ENCODE data around the gene FSTL1.
A peak's percentile ranks its signal among the peaks of the same experiment; 100 is the strongest.

The FSTL1 gene

DNA sequence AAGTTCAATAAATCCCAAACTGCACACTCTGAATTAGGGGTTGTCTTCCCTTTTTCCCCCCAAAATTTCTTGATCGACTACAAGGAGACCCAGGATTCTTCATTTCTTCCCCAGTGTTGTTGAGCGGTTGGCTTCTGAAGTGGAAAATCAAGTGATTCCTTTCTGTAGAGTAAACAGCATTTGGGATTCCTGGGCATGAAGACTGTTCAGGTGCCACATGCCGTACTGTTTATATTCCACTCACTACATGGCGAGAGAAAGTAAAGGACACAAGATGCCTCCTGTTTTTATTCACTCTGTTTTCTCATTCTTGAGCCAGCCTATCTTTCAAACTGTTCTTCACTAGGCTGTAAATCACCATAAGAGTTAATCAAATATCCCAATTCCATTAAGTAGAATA is 12.6 kb downstream of the FSTL1 start:
- no peak for DNase-seq

DNA sequence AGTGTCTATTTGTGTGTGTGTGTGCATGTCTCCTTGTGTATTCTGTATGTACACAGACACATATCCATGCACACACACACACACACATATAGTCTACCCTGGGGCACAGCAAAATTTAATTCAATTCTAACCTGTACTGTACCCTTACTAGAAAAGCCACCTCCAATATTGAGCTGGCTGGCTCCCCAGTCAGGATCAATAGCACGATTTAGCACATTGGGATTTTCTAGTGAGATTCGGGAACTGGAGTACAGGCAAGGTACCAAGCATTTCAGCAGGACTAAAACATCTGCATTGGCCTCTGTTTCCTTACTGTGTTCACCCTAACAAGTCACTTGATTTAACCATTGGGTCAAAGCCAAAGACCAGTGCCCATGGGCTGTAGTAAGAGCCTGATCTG is 13.2 kb downstream of the FSTL1 start:
- DNase-seq, result no peak

DNA sequence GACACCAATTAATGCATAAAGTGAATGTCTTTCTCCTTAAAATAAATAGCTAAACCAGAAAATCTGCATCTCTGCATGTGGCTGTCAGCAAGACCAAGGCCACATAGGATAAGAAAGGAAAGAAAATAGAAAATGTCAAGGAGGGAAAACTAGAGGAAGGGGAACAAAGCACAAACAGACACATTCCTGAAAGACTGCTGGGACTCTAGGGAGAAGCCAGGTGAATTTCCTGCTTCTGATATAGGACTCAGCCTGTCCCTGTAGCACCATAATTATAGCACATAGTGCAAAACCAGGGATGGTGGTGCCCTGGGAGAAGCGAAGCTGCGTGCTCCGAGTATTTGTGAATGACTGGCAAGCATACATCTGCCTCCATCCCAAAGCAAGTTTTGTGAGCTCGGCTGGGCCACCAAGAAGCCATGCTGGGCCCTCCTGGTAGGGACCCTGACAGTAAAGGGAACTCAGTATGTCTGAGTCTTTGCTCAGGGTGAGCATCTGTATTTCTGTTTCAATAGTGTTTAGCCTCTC is 14.2 kb downstream of the FSTL1 start:
- no peak for DNase-seq

DNA sequence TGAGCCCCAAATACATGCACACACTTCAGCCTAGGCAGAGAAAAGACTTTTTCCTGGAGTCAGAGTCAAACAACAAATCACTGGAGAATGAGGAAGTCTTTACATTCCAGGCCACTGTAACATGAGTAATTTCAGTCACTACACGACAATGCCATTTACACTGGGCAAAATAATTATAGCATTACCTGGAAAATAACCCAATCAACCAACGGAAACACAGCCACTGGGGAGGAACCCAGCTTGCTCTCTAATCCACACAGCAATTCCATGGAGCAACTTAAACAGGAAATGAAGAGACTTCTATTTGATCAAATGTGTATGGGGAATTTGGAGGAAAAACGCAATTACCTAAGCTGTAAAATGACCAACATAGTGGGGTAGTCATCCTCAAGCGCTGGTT is 15.2 kb downstream of the FSTL1 start:
- DNase-seq, result no peak

DNA sequence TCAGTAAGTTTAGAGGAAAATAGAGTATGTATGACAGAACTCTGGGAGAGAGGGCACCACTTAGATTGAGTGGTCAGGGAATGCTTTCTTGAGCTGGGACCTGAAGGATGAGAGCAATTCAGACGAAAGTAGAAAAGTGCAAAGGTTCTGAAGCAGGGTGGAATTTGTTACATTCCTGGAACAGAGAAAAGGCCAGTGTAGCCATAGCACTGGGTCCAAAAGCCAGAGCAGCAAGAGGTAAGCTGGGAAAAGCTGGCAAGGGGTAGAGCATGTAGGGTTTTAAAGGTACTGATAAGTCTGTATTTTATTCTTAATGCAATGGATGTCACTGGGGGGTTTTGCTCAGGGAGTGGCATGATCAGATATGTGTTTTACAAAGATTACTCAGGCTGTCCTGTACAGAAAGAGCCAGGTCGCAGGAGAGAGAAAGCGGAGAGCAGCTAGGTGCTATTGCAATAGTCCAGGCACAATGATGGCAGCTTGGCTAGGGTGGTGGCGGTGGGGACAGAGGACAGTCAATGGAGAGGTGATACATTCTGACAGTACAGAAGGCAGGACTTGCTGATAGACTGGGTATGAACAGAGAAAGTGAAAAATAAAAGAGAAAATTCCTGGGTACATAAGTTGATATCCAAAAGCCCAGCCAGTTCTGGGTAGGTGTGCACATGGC is 17.0 kb downstream of the FSTL1 start:
- no peak for DNase-seq

DNA sequence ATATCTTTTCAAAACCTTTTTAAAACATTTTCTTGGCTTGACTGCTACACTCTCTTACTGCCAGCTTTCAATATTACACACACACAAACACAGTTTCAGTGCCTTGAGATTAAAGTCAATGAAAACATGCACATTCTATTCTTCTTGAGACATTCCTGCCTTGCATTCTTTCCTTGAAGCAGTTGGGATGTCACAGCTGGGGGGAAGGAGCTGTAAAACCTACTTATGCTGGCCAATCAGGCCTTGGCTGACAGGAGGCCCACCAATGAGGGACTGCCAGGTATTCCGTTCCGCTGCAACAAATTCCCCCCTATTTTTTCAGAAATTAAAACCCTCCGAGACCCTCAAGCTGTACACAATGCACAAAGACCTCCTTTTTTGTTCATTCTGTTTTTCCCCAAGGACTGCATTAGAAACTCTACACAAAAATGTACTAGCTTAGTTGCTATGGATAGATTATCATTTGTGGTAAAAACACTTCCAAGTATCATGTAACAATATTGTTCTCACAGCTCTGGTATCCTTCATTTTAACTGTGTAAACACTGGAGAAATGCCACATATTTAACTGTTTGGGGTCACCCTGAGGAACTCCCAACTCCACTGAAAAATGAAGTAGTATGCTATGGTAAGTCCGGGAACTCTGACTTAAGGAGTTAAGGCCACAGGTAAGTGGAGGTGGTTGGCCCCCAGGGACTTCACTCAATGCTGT is 18.5 kb downstream of the FSTL1 start:
- no peak for DNase-seq

DNA sequence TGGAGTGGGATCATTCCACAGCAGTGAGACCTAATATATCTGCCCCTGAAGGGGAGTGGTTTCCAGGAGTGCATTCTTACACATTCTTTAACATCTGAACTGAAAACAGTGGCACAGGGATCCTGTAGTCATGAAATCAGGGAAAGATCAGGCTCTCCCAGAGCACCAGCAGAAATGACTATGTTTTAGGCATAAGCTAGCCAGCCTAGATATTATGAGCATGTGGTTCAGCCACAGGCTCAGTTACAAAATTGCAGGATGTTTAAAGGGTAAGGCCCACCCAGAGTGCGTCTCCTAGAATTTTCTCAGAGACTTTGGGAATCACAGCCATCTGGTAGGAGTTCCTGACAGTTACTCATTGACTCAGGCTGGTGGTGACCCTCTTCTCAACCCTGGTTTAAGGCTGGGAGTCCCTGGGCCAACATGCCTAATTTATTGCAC is 20.9 kb downstream of the FSTL1 start:
- DNase-seq, result no peak

DNA sequence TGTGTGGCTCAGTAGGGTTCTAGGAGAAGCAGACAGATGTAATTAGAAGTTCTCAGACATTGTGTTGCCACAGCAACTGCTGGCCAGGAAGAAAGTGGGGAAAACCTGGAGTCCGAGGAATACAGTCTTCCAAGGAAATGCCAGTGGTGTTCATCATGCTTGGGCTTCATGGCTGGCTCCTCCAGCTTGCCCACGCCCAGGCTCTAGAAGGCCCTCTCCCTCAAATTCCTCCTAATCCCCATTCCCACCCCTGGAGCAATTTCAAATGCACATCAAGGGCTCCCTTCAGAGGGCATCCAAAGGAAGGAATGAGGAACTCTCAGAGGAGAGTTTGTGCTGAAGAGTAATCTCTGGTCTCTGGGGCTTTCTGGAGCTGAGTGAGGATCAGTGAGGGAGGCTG is 21.9 kb downstream of the FSTL1 start:
- DNase-seq, result no peak

DNA sequence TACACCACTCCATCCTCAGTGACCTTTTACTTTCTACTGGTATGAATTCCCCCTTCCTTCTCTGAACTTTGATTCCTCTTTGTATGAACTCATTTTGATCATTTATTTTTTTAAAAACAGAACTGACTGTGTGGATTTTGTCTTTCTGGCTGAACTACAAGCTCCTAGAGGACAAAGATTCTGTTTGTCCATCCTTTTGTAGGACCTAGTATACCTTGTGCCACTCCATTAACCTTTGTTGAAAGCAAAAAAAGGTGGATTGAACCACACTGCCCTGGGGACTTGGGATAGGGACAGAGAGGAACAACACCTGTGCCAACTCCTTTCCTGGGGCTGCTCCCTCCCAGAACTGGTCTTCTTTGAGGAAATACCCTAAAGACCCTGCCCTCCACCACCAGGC is 23.6 kb downstream of the FSTL1 start:
- DNase-seq, result no peak

DNA sequence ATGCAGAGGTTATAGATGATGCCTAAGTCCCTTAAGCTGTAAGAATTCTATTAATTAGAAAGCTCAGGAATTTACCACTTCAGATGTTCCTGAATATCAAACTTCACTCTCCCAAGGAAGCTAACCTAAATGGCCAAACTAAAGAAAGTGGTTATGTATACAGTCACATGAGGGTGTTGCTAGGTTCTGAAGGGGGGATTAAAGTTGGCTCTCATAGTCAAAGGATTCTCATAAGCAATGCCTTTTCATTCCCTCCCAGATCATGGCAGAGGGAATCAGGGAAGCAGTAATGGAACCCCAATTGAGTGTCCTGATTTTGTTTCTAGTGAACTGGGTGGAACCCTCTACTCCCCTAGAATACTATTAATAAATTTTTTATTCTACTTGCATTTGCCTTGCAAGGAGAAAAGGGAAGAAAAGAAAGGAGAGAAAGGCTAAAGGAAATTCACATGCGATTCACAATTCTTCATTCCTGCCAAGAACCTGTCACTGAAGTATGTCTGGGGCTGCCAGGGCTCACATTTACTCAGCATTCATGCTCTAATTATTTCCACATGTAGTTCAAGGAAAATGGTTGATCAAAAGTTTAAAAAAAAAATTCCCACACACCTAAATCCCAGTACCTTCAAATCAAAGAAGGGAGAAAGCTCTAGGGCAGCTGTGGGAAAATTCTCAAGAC is 25.1 kb downstream of the FSTL1 start:
- peak in 1 of 2 donors; percentile 52 for DNase-seq

DNA sequence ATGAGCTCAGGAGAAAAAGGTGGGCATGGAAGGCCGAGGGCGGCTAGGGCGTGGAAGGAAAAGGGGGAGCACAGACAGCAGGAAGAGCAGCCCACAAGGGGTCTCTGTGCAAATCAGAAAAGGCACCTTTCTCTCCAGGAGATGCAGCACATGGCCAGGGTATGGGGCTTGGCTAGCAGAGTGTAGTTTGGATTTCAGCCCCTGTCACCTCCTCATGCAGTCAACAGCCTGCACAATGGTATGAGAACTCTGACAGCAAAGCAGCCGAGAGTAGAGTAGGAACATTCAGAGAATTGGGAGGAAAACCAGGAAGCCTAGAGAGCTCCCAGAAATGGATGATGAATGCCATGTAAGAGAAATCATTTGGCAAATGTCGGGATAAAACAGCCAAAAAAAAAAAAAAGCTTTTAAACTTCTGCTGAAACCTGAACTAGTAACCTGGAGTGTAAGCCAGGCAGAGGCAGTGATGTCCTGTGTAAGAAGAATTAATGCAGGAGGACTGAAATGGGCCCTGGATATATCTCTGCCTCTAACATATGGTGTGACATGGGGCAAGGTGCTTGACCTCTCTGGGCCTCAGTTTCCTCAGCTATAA is 25.7 kb downstream of the FSTL1 start:
- DNase-seq, result no peak

DNA sequence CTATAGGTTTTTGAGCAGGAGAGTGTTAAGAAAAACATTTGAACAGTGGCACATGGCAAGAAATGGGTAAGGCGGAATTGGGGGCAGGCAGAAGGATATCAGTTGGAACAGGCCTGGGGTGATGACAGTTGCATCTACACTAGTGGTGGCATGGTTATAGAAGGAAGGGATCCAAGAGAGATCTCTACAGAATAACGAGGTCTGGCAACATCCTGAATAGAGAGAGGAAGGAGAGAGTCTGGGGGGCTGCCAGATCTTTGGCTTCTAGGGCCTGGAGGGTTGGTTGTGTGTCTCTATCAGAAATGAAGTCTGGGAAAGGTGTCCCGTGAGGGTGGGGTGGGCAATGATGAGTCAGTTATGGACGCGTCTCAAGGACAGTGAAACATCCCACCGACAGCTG is 26.3 kb downstream of the FSTL1 start:
- no peak for DNase-seq

DNA sequence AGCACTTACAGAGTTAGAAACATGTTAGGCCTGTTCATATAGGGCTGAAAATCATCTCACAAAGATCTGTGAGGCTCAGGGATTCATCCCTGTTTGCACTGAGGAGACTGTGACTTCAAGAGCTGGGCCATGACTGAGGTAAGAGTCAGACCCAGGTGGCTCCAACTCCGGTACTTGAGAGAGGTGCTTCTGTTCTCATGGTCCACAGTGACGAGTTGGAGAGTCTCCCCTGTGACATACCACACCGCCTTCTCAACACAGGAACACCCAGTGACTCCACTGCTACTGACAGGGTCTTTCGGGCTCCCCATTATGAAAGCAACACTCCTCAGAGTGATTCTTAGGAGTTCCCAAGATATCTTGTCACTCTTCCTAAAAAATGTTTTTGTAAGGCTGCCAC is 27.4 kb downstream of the FSTL1 start:
- DNase-seq, result no peak

DNA sequence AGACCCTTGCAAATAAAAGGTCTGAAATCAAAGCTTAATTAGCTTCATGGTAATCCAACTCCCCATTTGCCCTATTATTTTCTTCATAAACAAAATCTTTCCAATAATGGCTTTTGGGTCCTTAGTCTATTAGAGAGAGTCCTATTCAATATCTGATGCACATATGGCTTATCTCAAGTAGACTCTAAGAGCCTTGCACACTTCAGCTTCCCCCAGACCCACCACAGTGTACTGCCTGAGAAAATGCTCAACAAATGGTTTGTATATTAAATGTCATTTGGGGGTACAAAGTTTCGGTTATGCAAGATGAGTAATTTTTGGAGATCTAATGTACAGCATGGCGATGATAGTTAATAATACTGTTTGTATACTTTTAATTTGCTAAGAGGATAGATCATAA is 28.9 kb downstream of the FSTL1 start:
- no peak for DNase-seq

DNA sequence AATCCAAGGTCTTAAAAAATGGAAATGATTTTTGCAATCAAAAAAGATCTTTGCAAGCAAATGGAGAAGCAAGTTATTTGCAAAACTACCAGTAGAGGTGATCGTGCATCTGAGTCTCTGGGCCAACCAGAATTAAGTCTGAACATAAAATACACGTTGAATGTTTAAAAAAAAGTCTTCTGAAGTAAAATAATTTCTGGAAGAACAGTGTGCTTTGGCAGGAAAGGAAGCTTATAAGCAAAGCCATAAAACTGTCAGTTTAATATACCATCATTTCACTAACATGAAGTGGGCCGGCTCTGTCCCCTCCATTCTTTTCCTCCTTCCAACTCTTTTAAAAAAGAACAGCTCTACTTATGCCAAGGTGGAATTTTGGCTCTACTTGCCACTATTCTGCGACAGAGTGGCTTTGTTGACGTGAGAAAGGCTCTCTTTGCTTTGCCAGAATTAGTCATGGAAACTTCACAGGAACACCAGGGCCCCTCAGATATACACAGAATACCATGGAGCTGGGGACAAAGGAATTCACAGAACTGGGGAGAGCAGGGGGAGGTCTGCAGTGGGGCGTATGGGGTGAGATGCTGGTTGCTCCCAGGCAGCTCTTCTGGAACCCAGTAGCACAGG is 29.8 kb downstream of the FSTL1 start:
- DNase-seq, result peak in 1 of 2 donors; percentile 51

DNA sequence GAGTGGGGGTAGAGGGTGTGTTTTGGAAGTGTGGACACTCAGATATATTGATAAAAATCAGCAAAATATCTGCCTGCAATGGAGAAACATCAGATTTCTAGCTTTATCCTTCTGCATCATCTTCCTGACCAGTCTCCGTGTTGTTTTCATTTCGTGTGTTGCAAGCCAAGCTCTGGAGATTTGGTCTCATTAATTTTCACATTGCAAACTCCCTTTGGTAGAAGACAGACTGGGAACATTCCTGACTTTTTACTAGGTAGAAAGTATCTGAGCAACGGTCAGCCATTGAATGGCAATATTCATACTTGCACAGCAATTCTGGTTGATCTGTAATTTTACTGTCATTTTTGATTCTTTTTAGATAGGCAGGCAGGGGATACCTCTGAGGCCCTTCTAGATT is 30.4 kb downstream of the FSTL1 start:
- no peak for DNase-seq

DNA sequence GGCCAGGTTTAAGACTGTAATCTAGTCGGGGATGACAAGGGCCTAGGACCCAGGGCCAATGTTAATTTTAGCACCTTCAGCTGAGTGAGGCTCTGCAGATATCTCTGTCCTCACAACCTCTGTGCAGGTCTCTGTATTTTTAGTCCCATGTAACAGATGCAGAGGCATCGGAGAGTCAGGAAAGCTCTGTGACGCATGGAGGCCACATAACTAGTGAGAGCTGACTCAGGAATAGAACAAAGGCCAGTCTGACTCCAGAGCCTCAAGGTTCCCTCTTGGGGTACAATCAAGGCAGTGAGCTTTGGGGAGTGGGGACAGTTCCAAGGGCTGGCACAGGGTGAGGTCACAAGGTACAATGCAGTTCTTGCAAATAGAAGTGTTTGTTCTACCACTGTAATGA is 31.0 kb downstream of the FSTL1 start:
- DNase-seq, result no peak

DNA sequence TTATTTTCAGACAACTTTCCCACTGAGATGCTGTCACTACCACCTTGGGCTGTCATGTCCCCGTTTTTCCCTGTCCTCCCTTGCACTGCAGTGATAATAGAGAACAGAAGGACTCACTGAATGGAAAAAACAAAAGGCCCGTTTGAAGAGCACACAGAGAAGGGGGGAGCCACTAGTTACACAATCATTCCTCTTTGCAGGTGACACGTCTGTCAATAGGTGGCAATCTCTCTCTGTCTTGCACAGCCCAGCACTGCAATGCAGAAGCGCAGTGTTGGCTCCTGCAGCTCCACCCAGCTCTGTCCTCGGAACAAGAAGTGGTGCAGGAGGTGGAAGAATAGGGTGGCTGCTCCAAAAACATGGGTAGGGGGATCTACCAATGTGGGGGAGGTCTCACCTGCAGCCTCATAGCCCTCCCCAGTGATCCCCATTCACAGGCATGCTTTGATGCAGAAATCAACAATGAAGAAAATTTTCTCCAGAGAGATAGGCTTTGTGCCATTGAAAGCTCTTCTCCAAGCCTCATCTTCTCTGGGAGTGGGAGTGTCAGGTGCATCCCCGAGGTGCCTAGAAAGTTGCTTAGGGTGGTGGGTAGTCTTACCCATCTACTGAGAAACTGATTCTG is 31.8 kb downstream of the FSTL1 start:
- peak; percentile 18 to 68 for DNase-seq

DNA sequence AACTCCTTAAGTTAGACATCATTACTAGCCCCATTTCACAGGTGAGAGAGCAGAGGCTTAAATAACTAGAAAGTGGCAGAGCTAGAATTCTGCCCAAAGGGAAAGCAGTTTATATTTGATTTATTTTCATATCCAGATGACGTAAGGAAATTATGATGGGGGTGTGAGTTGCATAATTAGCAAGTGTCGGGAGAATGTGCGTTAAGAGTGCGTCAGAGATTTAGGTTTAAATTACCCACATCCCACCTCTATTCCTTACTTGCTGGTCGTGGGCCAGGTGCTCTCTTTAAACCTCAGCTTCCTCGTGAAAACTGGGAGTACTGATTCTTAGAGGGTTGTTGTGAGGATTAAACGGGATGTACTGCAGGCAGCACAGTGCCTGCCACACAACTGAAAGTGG is 32.3 kb downstream of the FSTL1 start:
- DNase-seq, result no peak

DNA sequence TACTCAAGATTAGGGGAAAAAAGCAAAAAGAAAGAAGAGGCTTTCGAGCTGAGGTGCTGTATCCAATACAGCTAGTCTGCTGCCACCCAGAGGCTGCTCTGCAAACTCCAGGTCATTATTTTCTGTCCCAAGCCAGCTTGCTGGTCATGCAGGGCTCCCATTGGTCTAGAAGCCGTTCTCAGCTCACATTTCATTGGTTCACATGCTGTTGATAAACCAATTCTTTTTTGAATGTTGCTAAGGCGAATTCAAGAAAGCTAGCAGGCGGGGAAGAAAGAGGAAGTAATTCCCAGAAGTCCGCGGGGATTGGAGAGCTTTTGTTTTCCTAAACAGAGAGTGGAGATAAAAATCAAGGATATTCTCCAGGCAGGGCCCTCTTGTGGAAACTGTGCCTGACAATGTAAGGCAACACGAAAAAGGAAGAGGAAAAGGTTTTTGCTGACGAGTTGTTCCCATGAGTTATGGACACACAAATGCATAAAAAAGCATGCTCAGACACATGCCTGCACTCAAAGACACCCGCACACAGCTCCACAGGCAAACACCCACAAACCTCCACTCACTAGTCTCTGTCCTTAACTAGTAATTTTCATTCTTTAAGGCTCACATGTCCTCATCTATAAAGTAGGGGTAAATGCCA is 33.4 kb downstream of the FSTL1 start:
- peak; percentile 92 to 98 for DNase-seq

DNA sequence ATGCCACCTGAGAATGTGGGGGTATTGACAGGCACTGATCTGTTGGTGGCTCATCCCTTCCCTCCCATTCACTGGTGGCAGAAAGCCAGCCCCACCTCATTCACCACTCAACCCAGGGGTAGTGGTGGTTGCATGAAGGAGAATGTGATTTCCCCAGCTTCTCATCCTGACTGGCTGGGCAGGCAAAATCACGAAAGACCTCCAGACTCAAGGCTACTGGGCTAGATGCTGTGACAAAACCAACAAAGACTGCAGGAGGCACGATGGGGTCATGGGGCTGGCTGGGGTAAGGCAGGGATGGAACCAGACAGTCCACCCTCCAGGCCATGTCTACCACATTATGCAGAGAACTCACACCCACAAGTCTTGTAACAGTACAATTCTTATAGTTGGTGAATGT is 33.9 kb downstream of the FSTL1 start:
- no peak for DNase-seq

DNA sequence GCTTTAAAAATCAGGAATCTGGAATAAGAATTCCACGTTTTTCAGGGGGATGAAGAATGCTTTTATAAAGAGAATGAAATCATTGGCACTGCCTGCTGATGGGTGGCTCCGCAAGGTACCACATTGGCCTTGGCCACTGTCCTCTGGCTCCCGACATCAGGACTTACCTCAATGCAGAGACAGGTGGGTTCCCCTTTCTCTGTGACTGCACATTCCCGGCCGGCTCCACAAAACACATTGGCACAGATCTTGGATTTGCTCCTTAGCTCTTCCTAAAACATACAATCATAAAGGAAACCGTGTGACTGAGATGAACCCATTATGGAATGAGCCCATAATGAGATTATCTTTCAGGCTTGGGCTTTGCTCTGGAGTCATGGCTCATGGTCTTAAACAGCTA is 35.0 kb downstream of the FSTL1 start:
- no peak for DNase-seq
